Measurements from ENCODE around the gene CHST4. TPM values are rescaled to one million over a fixed set of nuclear protein-coding genes. Genes with fewer than 3 reads are reported as not detected.
"Not testable (repeated sequence)": the region's sequence is repeated elsewhere in the genome, so short reads cannot be mapped to it uniquely, and the experiment has no call there.

The CHST4 gene
- total and polyA plus RNA-seq, 2 experiments from 2014 or later, result not detected

DNA sequence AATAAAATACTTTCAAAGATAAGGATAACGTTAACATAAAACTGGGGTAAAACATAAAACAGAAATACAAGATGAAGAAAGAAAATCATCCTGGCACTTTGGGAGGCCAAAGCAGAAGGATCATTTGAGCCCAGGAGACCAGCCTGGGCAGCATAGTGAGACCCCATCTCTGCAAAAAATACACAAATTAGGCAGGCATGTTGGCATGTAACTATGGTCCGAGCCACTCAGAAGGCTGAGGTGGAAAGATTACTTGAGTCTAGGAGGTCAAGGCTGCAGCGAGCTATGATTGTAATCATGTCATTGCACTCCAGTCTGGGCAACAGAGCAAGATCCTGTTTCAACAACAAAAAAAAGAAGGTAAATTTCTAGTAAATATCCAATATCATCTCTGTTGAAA is 31.1 kb downstream of the CHST4 start:
- no peak for DNase-seq (ENCODE audit: low read depth in 1 of 2, low spot score in 1 of 2)
- Histone ChIP-seq H3K27me3 (peaks cover 8% of the 10 kb centered on the region), H3K36me3 (no peaks in the 10 kb centered on the region), H3K9me3 (ENCODE audit: low read depth) (no peaks in the 10 kb centered on the region), H3K4me3 (no peak overlapping the region), H3K4me1 (ENCODE audit: low read depth) (no peaks in the 10 kb centered on the region), H3K27ac (no peak overlapping the region)
- TF ChIP-seq CTCF (IDR thresholded peaks at IDR 0.05; ENCODE audit: low read depth, low read length), result no peak

- no peak for TF ChIP-seq CTCF (IDR thresholded peaks at IDR 0.05; ENCODE audit: low read depth, low read length)
- no peaks in the 10 kb centered on the region for H3K9me3 ChIP-seq (ENCODE audit: low read depth)
Measured at GRCh38 chr16:71557954-71558582, 31.8 kb downstream of the CHST4 start.

DNA sequence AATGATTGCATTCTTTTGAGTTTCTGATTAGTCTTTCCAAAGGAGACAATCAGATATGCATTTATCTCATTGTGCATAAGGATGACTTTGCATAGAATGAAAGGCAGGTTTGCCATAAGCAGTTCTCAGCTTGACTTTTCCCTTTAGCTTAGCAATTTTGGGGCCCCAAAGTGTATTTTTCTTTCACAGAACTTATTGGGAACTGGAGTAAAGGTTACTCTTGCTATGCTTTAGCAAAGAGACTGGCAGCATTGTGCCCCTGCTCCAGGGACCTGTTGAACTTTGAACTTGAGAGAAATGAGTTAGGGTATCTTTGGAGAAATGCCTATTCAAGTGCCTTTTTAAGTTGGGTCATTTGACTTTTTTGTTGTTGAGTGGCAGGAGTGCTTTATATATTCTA is 33.6 kb downstream of the CHST4 start:
- no peak overlapping the region for H3K27ac ChIP-seq
- no peaks in the 10 kb centered on the region for H3K4me1 ChIP-seq (ENCODE audit: low read depth)
- peaks cover 8% of the 10 kb centered on the region for H3K27me3 ChIP-seq
- no peaks in the 10 kb centered on the region for H3K9me3 ChIP-seq (ENCODE audit: low read depth)
- no peaks in the 10 kb centered on the region for H3K36me3 ChIP-seq
- no peak for TF ChIP-seq CTCF (IDR thresholded peaks at IDR 0.05; ENCODE audit: low read depth, low read length)
- no peak overlapping the region for H3K4me3 ChIP-seq
- no peak for DNase-seq (ENCODE audit: low read depth in 1 of 2, low spot score in 1 of 2)

More at GRCh38 chr16:71557954-71558582, 31.8 kb downstream of the CHST4 start:
- Histone ChIP-seq H3K4me1 (ENCODE audit: low read depth) (no peaks in the 10 kb centered on the region), H3K27ac (no peak overlapping the region), H3K36me3 (no peaks in the 10 kb centered on the region), H3K27me3 (peaks cover 8% of the 10 kb centered on the region), H3K4me3 (no peak overlapping the region)
- no peak for DNase-seq (ENCODE audit: low read depth in 1 of 2, low spot score in 1 of 2)

DNA sequence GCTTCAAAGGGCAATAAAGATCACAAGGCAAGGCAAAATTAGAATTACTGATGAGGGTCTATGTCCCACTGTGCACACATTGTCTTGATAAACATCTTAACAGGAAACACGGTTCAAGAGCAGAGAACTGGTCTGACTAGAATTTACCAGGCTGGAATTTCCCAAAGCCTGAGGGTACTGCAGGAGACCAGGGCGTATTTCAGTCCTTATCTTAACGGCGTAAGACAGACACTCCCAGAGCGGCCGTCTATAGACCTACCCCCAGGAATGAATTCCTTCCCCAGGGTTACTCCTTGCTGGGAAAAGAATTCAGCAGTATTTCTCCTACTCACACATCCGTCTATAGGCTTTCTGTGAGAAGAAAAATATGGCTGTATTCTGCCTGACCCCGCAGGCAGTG is 35.7 kb downstream of the CHST4 start:
- not testable (repeated sequence) for H3K36me3 ChIP-seq; H3K4me1 ChIP-seq (ENCODE audit: low read depth); H3K4me3 ChIP-seq; H3K27me3 ChIP-seq; DNase-seq (ENCODE audit: low read depth in 1 of 2, low spot score in 1 of 2); H3K27ac ChIP-seq; H3K9me3 ChIP-seq (ENCODE audit: low read depth)

DNA sequence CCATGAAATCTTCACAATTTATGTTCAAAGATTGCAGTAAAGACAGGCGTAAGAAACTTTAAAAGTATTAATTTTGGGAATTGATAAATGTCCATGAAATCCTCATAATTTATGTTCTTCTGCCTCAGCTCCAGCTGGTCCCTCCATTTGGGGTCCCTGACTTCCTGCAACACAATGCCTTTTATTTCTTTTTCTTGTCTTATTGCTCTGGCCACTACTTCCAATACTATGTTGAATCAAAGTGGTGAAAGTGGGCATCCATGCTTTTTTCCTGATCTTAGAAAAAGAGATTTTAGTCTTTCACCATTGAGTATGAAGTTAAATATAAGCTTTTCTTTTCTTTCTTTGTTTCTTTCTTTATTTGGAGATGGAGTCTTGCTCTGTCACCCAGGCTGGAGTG is 36.3 kb downstream of the CHST4 start:
- TF ChIP-seq CTCF (IDR thresholded peaks at IDR 0.05; ENCODE audit: low read depth, low read length), result no peak
- Histone ChIP-seq H3K27ac (no peak overlapping the region), H3K9me3 (ENCODE audit: low read depth) (no peaks in the 10 kb centered on the region), H3K36me3 (no peaks in the 10 kb centered on the region), H3K27me3 (peaks cover 8% of the 10 kb centered on the region), H3K4me1 (ENCODE audit: low read depth) (no peaks in the 10 kb centered on the region), H3K4me3 (no peak overlapping the region)
- DNase-seq (ENCODE audit: low read depth in 1 of 2, low spot score in 1 of 2), result no peak

DNA sequence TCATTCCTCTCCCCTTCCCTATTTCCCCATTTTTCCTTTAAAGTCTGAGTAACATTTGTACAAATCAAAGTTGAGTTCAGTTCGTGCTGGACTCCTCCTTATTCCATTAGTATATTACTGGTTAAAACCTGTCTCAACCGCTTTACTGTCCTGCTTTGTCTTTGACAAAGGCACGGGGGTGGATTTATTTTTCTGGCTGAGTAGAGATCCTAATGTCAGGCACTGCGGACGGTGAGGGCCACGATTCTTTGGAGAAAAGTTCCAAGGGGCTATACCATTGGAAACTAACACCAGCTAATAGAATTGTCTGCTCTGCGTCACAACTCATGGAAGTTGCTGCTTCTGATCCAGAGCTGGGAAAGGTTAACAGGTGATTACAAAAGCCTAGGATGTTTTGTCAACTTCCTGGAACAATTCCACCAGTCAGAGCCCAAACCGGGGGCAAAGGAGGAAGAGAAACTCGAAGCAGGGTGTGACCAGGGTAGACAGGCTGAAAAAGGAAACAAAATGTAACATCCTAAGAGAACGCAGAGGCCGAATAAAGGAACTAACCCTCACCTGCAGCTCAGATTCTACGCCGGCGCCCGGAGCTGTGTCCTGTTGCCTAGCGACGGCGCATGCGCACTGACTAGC is 38.2 kb downstream of the CHST4 start:
- Histone ChIP-seq H3K4me3 (peak overlapping the region; percentile 36), H3K4me1 (ENCODE audit: low read depth) (no peaks in the 10 kb centered on the region), H3K27me3 (peaks cover under 1% of the 10 kb centered on the region), H3K9me3 (ENCODE audit: low read depth) (no peaks in the 10 kb centered on the region), H3K27ac (peak overlapping the region; percentile 6), H3K36me3 (no peaks in the 10 kb centered on the region)
- TF ChIP-seq CTCF (IDR thresholded peaks at IDR 0.05; ENCODE audit: low read depth, low read length), result no peak
- DNase-seq (ENCODE audit: low read depth in 1 of 2, low spot score in 1 of 2), result peak in 1 of 2 donors; percentile 3

Measured in cardiac muscle cell (in vitro differentiated cells and primary cell).